ENCODE results near the gene JAKMIP2.
"Not testable (repeated sequence)": the region's sequence is repeated elsewhere in the genome, so short reads cannot be mapped to it uniquely, and the experiment has no call there.

Gene JAKMIP2

GRCh38 chr5:147560718-147561331 lies 221.7 kb downstream of the JAKMIP2 start:
- Histone ChIP-seq H3K27me3 (ENCODE audit: control insufficient read depth, insufficient read depth, low read length) (no peaks in the 10 kb centered on the region), H3K4me1 (ENCODE audit: control insufficient read depth, insufficient read depth, low read length) (peaks cover 4% of the 10 kb centered on the region), H3K9ac (ENCODE audit: low read depth, low read length) (no peak overlapping the region), H3K36me3 (ENCODE audit: insufficient read depth, low read length) (no peaks in the 10 kb centered on the region), H3K9me3 (replicated peaks; ENCODE audit: low read length) (no peaks in the 10 kb centered on the region), H3K4me2 (ENCODE audit: low read length) (no peak overlapping the region), H3K4me3 (ENCODE audit: low read length) (no peak overlapping the region)

DNA sequence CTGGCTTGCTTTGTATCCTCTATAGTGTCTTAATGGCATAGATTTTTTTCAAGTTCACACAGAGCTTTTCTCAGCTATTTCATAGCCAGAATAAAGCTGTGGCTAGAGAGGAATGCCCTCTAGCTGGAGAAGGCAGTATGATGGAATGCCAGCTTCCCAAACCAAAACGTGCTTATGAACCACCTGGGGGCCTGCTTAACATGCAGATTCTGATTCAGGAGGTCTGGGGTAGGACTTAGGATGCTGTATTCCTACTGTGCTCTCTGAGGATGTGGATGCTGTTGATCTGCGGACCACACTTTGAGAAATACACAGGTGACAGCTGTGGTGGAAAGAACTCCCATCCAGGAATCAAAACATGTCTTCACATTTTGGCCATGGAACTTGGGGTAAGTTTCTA lies 222.8 kb downstream of the JAKMIP2 start:
- H3K4me3 ChIP-seq (ENCODE audit: low read length) = no peak overlapping the region
- no peak overlapping the region for H3K4me2 ChIP-seq (ENCODE audit: low read length)
- H3K36me3 ChIP-seq (ENCODE audit: insufficient read depth, low read length) = no peaks in the 10 kb centered on the region
- H3K9ac ChIP-seq (ENCODE audit: low read depth, low read length) = no peak overlapping the region
- H3K9me3 ChIP-seq (replicated peaks; ENCODE audit: low read length) = no peaks in the 10 kb centered on the region
- no peaks in the 10 kb centered on the region for H3K27me3 ChIP-seq (ENCODE audit: control insufficient read depth, insufficient read depth, low read length)
- peaks cover under 1% of the 10 kb centered on the region for H3K4me1 ChIP-seq (ENCODE audit: control insufficient read depth, insufficient read depth, low read length)

GRCh38 chr5:147558826-147559225 lies 223.7 kb downstream of the JAKMIP2 start:
- H3K27me3 ChIP-seq (ENCODE audit: control insufficient read depth, insufficient read depth, low read length) = no peaks in the 10 kb centered on the region
- H3K9ac ChIP-seq (ENCODE audit: low read depth, low read length) = no peak overlapping the region
- H3K4me2 ChIP-seq (ENCODE audit: low read length) = no peak overlapping the region
- no peaks in the 10 kb centered on the region for H3K9me3 ChIP-seq (replicated peaks; ENCODE audit: low read length)
- no peaks in the 10 kb centered on the region for H3K36me3 ChIP-seq (ENCODE audit: insufficient read depth, low read length)
- no peak overlapping the region for H3K4me3 ChIP-seq (ENCODE audit: low read length)
- H3K4me1 ChIP-seq (ENCODE audit: control insufficient read depth, insufficient read depth, low read length) = peaks cover 10% of the 10 kb centered on the region

GRCh38 chr5:147557876-147558745 lies 224.4 kb downstream of the JAKMIP2 start:
- Histone ChIP-seq H3K4me1 (ENCODE audit: control insufficient read depth, insufficient read depth, low read length) (peaks cover 11% of the 10 kb centered on the region), H3K9me3 (replicated peaks; ENCODE audit: low read length) (no peaks in the 10 kb centered on the region), H3K27me3 (ENCODE audit: control insufficient read depth, insufficient read depth, low read length) (no peaks in the 10 kb centered on the region), H3K9ac (ENCODE audit: low read depth, low read length) (no peak overlapping the region), H3K4me2 (ENCODE audit: low read length) (no peak overlapping the region), H3K4me3 (ENCODE audit: low read length) (no peak overlapping the region), H3K36me3 (ENCODE audit: insufficient read depth, low read length) (no peaks in the 10 kb centered on the region)

- H3K9me3 ChIP-seq (replicated peaks; ENCODE audit: low read length) = no peaks in the 10 kb centered on the region
- no peak overlapping the region for H3K9ac ChIP-seq (ENCODE audit: low read depth, low read length)
- peaks cover 11% of the 10 kb centered on the region for H3K4me1 ChIP-seq (ENCODE audit: control insufficient read depth, insufficient read depth, low read length)
- no peak overlapping the region for H3K4me3 ChIP-seq (ENCODE audit: low read length)
- no peak overlapping the region for H3K4me2 ChIP-seq (ENCODE audit: low read length)
- H3K27me3 ChIP-seq (ENCODE audit: control insufficient read depth, insufficient read depth, low read length) = no peaks in the 10 kb centered on the region
- H3K36me3 ChIP-seq (ENCODE audit: insufficient read depth, low read length) = no peaks in the 10 kb centered on the region
Observed at GRCh38 chr5:147555176-147555575, 227.4 kb downstream of the JAKMIP2 start.

- Histone ChIP-seq H3K4me2 (ENCODE audit: low read length) (peak overlapping the region; percentile 69), H3K4me3 (ENCODE audit: low read length) (peak overlapping the region; percentile 37), H3K27me3 (ENCODE audit: control insufficient read depth, insufficient read depth, low read length) (no peaks in the 10 kb centered on the region), H3K9me3 (replicated peaks; ENCODE audit: low read length) (no peaks in the 10 kb centered on the region), H3K9ac (ENCODE audit: low read depth, low read length) (peak overlapping the region; percentile 42), H3K4me1 (ENCODE audit: control insufficient read depth, insufficient read depth, low read length) (peaks cover 11% of the 10 kb centered on the region), H3K36me3 (ENCODE audit: insufficient read depth, low read length) (no peaks in the 10 kb centered on the region)
Observed at GRCh38 chr5:147554261-147554817, 228.2 kb downstream of the JAKMIP2 start.

GRCh38 chr5:147553817-147554216 lies 228.7 kb downstream of the JAKMIP2 start:
- H3K36me3 ChIP-seq (ENCODE audit: insufficient read depth, low read length); H3K27me3 ChIP-seq (ENCODE audit: control insufficient read depth, insufficient read depth, low read length); H3K9me3 ChIP-seq (replicated peaks; ENCODE audit: low read length); H3K9ac ChIP-seq (ENCODE audit: low read depth, low read length): not testable (repeated sequence)
- H3K4me1 ChIP-seq (ENCODE audit: control insufficient read depth, insufficient read depth, low read length) = peaks cover 11% of the 10 kb centered on the region
- peak overlapping the region; percentile 69 for H3K4me2 ChIP-seq (ENCODE audit: low read length)
- H3K4me3 ChIP-seq (ENCODE audit: low read length) = peak overlapping the region; percentile 37

GRCh38 chr5:147552897-147553296 lies 229.6 kb downstream of the JAKMIP2 start:
- H3K27me3 ChIP-seq (ENCODE audit: control insufficient read depth, insufficient read depth, low read length) = no peaks in the 10 kb centered on the region
- no peak overlapping the region for H3K4me2 ChIP-seq (ENCODE audit: low read length)
- H3K36me3 ChIP-seq (ENCODE audit: insufficient read depth, low read length) = no peaks in the 10 kb centered on the region
- no peak overlapping the region for H3K4me3 ChIP-seq (ENCODE audit: low read length)
- H3K9me3 ChIP-seq (replicated peaks; ENCODE audit: low read length) = no peaks in the 10 kb centered on the region
- H3K4me1 ChIP-seq (ENCODE audit: control insufficient read depth, insufficient read depth, low read length) = peaks cover 11% of the 10 kb centered on the region
- H3K9ac ChIP-seq (ENCODE audit: low read depth, low read length) = no peak overlapping the region

- no peaks in the 10 kb centered on the region for H3K27me3 ChIP-seq (ENCODE audit: control insufficient read depth, insufficient read depth, low read length)
- H3K4me3 ChIP-seq (ENCODE audit: low read length) = no peak overlapping the region
- no peaks in the 10 kb centered on the region for H3K9me3 ChIP-seq (replicated peaks; ENCODE audit: low read length)
- H3K36me3 ChIP-seq (ENCODE audit: insufficient read depth, low read length) = no peaks in the 10 kb centered on the region
- H3K4me2 ChIP-seq (ENCODE audit: low read length) = no peak overlapping the region
- peaks cover 11% of the 10 kb centered on the region for H3K4me1 ChIP-seq (ENCODE audit: control insufficient read depth, insufficient read depth, low read length)
- no peak overlapping the region for H3K9ac ChIP-seq (ENCODE audit: low read depth, low read length)
Observed at GRCh38 chr5:147551677-147552076, 230.9 kb downstream of the JAKMIP2 start.

- H3K27me3 ChIP-seq (ENCODE audit: control insufficient read depth, insufficient read depth, low read length) = no peaks in the 10 kb centered on the region
- no peaks in the 10 kb centered on the region for H3K36me3 ChIP-seq (ENCODE audit: insufficient read depth, low read length)
- no peak overlapping the region for H3K4me3 ChIP-seq (ENCODE audit: low read length)
- no peaks in the 10 kb centered on the region for H3K9me3 ChIP-seq (replicated peaks; ENCODE audit: low read length)
- H3K4me1 ChIP-seq (ENCODE audit: control insufficient read depth, insufficient read depth, low read length) = no peaks in the 10 kb centered on the region
- H3K9ac ChIP-seq (ENCODE audit: low read depth, low read length) = no peak overlapping the region
- no peak overlapping the region for H3K4me2 ChIP-seq (ENCODE audit: low read length)
Observed at GRCh38 chr5:147547730-147548129, 234.8 kb downstream of the JAKMIP2 start.

DNA sequence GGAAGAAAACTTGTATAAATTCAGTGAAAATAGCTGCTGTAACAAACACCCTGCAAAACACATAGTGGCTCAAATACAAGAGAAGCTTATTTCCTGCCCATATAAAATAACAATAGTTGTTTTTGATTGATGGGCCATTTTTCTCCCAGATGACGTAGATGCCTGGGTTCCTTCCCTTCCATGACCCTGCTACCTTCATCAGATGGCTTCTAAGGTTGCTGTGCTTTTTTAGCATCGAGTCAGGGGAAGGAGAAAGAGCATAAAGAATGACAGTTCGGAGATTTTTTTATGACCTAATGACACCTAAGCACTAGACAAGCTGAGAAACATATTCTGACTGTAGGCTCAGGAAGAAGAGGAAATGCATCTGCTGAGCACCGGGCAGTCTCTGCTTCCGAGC lies 238.0 kb downstream of the JAKMIP2 start:
- Histone ChIP-seq H3K27me3 (ENCODE audit: control insufficient read depth, insufficient read depth, low read length) (no peaks in the 10 kb centered on the region), H3K4me2 (ENCODE audit: low read length) (no peak overlapping the region), H3K9ac (ENCODE audit: low read depth, low read length) (no peak overlapping the region), H3K4me3 (ENCODE audit: low read length) (no peak overlapping the region), H3K9me3 (replicated peaks; ENCODE audit: low read length) (no peaks in the 10 kb centered on the region), H3K36me3 (ENCODE audit: insufficient read depth, low read length) (no peaks in the 10 kb centered on the region), H3K4me1 (ENCODE audit: control insufficient read depth, insufficient read depth, low read length) (no peaks in the 10 kb centered on the region)

All from skeletal muscle satellite cell (primary cell).